TTC549 (cell line): ENCODE results near the gene HAVCR2.

Experiments used
- FAIRE-seq: peaks from 2 replicates; lab custom pipeline; 2012; peaks lifted over from hg19 to GRCh38; lab: Jason Lieb, UNC

HAVCR2 gene

DNA sequence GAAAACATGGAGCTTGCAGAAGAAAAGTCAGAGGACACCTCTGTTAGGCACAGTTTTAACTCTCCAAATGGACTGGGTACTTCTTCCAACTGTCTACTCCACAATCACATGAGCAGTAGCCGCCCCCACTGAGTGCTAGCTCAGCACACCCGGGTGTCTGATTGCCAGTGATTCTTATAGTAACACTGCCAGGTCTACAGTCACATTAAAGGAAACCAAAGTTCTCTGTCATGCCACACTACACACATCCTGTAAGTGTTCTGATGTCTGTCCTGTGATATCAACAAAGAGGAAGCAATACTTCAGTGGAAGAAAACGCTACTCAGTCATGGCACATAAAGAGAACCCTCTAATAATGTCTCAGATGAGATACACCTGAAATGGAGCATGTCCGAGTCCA, at the start of gene HAVCR2:
Gene HAVCR2 (minus strand): TSS at position 69 of the 400 bp plus-strand sequence. CDS start 61 bp downstream, at position 8.
- no peak for FAIRE-seq

- no peak for FAIRE-seq
Measured at GRCh38 chr5:157157293-157157891, 48.5 kb upstream of the HAVCR2 start.

- no peak for FAIRE-seq
Measured at GRCh38 chr5:157155297-157155696, 46.5 kb upstream of the HAVCR2 start.

GRCh38 chr5:157150995-157151394, 42.2 kb upstream of the HAVCR2 start:
- no peak for FAIRE-seq

DNA sequence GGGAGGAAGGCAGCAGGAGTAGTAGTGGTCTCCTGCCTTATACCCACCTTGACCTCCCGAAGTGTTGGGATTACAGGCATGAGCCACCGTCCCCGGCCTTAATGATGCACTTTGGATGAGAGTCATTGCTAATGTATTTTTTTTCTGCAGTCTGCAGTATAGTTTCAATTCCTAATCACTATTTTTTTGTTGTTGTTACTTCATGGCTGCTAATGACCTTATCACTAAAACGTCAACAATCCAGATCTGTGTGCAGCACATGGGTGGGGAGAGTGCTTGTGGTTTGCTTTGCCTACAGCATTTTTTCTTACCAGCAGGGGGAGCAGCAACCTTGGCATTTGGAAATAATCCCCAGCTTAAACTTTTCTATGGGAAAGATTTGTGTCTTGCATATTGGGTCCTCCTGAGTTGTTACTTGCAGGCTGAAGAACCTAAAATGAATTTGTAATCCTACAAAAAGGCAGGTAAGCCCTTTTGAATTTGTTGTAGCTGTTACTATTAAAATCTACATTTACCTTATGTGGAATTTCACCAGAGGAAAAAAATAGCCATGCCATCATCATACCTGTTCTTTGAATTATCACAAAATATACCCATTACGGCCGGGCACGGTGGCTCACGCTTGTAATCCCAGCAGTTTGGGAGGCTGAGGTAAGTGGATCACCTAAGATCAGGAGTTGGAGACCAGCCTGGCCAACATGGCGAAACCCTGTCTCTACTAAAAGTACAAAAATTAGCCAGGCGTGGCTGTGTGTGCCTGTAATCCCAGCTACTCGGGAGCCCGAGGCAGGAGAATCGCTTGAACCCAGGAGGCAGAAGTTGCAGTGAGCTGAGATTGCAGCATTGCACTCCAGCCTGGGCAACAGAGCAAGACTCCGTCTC, 40.1 kb upstream of the HAVCR2 start:
- FAIRE-seq = peak; percentile 52

DNA sequence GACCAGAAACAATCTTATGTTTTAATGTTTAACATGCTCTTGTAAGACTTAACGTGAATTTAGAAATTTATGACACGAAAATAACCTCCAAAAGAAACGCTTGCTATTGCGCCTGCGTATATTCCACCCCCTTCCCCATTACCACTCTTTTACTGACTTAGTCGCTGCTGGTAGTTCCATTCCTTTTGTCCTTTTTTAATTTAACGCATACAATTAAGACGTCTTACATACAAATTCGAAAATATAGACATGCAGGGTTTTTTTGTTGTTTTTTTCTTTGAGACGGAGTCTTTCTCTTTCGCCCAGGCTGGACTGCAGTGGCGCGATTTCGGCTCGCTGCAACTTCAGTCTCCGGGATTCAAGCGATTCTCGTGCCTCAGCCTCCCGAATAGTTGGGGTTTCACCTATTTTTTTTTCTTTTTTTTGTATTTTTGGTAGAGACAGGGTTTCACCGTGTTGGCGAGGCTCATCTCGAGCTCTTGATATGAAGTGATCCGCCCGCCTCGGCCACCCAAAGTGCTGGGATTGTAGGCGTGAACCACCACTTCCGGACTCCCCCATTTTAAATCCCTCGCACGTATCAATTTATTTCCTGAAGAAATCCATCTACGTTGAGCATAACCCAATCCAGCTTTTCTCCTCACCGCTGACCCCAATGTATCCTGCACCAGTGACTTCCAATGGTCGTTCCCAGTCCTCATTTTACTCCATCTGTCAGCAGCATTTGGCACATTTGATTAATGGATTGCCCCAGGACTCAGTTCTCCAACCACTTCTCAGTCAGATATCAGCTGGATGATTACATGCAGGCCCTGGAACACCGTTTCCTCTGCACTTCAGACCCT, 34.5 kb upstream of the HAVCR2 start:
- FAIRE-seq = no peak

GRCh38 chr5:157142317-157143126, 33.7 kb upstream of the HAVCR2 start, which contains the start of gene MED7:
Gene MED7, minus strand, starts transcription at chr5:157142865. Its CDS starts 3,434 bp downstream, at chr5:157139431.
- peak; percentile 97 for FAIRE-seq

- no peak for FAIRE-seq
Measured at GRCh38 chr5:157137691-157138090, 28.8 kb upstream of the HAVCR2 start.

GRCh38 chr5:157132281-157132612, 23.4 kb upstream of the HAVCR2 start:
- no peak for FAIRE-seq

DNA sequence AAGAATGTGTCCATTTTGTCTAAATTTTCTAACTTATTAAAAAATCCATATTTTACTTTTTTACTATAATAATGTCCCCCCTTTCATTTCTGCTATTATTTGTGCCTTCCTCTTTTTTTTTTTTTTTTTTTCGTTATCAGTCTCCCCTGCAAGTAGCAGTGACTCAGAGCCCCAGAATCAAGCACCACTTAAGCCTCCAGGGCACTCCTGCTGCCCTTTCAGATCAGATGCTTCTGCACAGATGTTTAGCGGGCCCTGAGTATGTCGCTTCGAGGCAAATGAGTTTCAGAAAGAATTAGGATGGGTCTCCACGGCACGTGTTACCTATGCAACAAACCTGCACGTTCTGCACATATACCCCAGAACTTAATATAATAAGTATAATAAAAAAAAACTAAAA, 22.1 kb upstream of the HAVCR2 start:
- no peak for FAIRE-seq

GRCh38 chr5:157121709-157122108, 12.9 kb upstream of the HAVCR2 start:
- no peak for FAIRE-seq

DNA sequence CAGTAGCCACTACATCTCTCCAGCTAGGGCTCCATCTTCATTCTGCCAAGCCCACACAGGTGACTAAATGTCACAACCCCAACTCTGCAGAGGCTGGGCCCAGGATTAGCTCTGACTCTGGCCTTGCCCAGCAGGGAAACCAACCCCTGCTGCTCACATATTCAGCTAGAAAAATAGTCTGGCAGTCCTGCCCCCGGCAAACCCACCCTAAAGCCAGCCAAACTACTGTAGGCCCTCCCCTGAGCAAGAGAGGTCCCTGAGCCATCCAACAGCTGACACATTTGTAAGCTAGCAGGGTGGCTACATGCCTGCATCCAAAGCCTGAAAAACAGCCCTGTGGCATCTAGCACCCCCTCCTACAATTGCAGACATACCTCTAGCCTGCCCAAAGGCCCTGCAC, 11.3 kb upstream of the HAVCR2 start:
- no peak for FAIRE-seq

GRCh38 chr5:157116483-157116954, 7.7 kb upstream of the HAVCR2 start:
- no peak for FAIRE-seq

DNA sequence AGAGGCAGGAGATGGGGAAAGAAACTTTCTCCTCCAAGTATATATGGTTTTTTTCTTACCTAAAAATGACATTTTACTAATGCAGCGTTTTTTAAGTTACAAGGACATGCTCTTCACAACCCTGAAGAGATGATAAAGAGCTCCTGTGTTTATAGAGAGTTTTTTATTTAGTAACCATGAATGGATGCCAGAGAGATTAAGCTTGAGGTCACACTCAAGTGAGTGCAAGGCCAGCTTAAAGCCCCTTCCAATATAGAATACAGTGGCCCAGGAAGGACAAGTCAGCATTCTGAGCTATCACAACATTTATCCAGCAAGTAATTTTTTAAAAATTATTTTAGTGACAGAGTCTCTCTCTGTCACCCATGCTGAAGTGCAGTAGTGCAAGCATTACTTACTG, 6.7 kb upstream of the HAVCR2 start:
- no peak for FAIRE-seq

DNA sequence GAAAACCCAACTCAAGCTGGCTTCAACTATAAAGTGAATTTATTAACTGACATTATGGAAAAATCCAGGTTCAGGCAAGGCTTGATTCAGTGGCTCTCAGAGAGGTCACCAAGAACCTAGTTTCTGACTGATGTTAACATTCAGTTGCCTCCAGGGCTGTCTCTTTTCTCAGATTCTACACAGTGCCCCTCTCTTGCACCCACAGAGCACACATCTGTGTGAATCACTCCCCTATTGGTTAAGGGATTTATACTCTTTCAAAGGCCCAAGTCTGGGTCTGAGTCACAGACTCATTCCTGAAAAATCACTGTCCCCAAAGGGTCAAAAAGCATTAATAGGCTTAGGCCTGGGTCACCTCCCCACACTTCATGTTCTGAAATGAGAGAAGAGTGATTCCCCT, 6.2 kb upstream of the HAVCR2 start:
- no peak for FAIRE-seq

DNA sequence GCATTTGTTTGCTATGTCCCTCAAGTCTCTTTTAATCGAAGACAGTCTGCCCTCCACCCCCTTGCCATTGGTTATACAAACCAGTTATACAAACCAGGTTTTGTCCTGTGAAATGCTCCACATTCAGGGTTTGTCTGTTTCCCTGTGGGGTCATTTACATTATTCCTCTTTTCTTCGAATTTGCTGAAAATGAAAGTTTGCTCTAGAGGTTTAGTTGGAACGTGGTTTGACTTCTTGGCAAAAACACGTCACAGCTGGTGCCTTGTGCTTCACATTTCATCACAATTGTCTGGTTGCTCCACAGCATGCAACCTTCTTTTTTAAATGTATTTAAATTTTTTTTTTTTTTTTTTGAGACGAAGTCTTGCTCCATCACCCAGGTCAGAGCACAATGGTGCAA, 4.2 kb upstream of the HAVCR2 start:
- no peak for FAIRE-seq

DNA sequence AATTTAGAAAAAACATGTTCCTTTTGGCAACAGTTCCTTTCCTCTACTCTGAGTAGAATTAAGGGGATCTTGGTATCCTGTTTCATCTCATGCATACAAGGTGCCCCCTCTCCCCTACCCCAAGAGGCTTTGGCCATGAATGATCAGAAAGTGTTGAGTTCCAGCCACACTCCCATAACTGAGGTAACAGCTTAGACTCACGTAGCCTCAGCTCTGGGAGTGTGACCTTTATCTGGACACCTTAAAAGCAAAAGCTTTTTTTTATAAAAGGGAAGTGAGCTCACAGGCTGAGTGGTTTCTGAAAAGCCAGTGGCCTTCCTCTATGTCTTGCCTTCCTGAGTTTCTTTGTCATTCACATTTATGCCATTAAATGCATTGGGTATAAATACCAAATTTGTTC, 900 bp upstream of the HAVCR2 start:
- no peak for FAIRE-seq

- FAIRE-seq = no peak
Measured at GRCh38 chr5:157107508-157107907, 1.3 kb downstream of the HAVCR2 start.

- FAIRE-seq = no peak
Measured at GRCh38 chr5:157106630-157107461, 2.0 kb downstream of the HAVCR2 start.

DNA sequence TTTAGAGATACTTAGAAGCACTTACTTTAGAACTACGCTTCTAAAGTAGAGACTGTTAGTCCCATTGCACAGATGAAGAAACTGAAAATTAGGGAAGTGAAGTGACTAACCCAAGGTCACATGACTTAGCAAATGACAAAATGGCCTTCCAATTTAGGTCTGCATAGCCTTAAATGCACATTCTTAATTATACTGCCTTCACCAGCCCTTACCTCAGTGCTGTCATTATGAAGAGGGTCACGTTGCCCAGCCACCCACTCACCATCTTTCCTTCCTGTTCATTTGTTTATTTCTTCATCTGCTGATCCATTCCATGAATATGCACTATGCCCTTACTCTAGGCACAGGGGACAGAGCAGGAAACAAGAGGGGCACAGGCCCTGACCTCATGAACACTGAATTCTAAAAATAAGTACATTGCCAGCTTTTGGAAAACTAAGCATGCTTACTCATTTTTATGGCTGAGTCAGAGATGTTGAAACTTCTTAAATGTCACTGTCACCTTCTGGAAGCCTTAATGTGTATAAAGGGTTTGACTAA, 8.6 kb downstream of the HAVCR2 start:
- FAIRE-seq = no peak
